Measurements from ENCODE around the gene NIPAL3. TPM values are rescaled to one million over a fixed set of nuclear protein-coding genes. Genes with fewer than 3 reads are reported as not detected.

NIPAL3 gene
- total RNA-seq, 1 experiment from 2014 or later = 16.6 TPM

DNA sequence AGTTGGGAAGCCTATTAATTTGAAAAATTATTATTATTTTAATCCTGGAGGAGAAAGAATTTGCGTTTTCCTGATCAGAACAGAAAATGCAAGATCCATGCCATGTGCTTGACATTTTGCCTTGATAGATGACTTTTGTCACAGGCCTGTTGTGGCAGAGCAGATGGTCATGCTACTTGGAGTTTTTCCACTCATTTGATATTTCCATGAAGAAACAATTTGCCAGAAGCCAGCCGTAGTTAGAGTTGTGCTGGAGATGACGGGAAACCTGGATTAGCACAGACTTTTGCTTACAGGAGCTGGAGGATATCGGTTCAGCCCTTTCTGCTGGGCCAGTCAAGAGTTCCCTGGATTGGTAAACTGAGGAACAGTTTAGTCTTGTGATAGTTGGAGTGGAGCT lies 90.2 kb downstream of the NIPAL3 start:
- no peak for TF ChIP-seq JUND (IDR thresholded peaks at IDR 0.05)
- TF ChIP-seq, protein P1, sequence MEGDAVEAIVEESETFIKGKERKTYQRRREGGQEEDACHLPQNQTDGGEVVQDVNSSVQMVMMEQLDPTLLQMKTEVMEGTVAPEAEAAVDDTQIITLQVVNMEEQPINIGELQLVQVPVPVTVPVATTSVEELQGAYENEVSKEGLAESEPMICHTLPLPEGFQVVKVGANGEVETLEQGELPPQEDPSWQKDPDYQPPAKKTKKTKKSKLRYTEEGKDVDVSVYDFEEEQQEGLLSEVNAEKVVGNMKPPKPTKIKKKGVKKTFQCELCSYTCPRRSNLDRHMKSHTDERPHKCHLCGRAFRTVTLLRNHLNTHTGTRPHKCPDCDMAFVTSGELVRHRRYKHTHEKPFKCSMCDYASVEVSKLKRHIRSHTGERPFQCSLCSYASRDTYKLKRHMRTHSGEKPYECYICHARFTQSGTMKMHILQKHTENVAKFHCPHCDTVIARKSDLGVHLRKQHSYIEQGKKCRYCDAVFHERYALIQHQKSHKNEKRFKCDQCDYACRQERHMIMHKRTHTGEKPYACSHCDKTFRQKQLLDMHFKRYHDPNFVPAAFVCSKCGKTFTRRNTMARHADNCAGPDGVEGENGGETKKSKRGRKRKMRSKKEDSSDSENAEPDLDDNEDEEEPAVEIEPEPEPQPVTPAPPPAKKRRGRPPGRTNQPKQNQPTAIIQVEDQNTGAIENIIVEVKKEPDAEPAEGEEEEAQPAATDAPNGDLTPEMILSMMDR (IDR thresholded peaks at IDR 0.05 in 2 of 3, conservative IDR thresholded peaks at IDR 0.05 in 1 of 3; ENCODE audit: borderline replicate concordance in 1 of 3, insufficient read depth in 1 of 3, low read depth in 2 of 3, low read length in 2 of 3) = no peak
- no peak overlapping the region for H3K4me3 ChIP-seq (replicated peaks in 1 of 2; ENCODE audit: low read depth in 1 of 2, low read length in 2 of 2)
- intact Hi-C loops (cut with micrococcal nuclease) = no loop called here
- H3K9ac ChIP-seq (ENCODE audit: low read length) = no peak overlapping the region
- ChIA-PET CTCF (interaction anchor here (1.1 to 1.8 kb wide), 3 partner anchors 91 to 356 kb away, joined by 3 to 6 read pairs (median 3); partner anchors contain the start of gene NIPAL3), RAD21 (ENCODE audit: low non-redundant PET in 1 of 2, low total read pairs in 2 of 2, uncharacterized antibody in 2 of 2, unreplicated experiment in 2 of 2) (no interaction called here), POLR2A (no interaction called here)
- no peaks in the 10 kb centered on the region for H3K36me3 ChIP-seq (ENCODE audit: control insufficient read depth in 1 of 2, insufficient read depth in 2 of 2, low read length in 2 of 2)
- H4K20me1 ChIP-seq (ENCODE audit: insufficient read depth) = no peaks in the 10 kb centered on the region
- ATAC-seq = no peak
- no peaks in the 10 kb centered on the region for H3K27me3 ChIP-seq (ENCODE audit: insufficient read depth, low read length)
- BruUV-seq (replicated peaks) = no TSS peak
- H3K9me3 ChIP-seq (ENCODE audit: control insufficient read depth in 1 of 2, insufficient read depth in 1 of 2, low read depth in 1 of 2, low read length in 2 of 2) = no peaks in the 10 kb centered on the region
- H3K4me1 ChIP-seq (ENCODE audit: control insufficient read depth in 1 of 2, insufficient read depth in 2 of 2, low read length in 2 of 2) = peaks cover 18 to 25% of the 10 kb centered on the region in 2 experiments
- H3K79me2 ChIP-seq (ENCODE audit: insufficient read depth, low read length) = no peaks in the 10 kb centered on the region
- H3K9me2 ChIP-seq (ENCODE audit: insufficient read depth) = no peaks in the 10 kb centered on the region
- DNase-seq (ENCODE audit: low read depth, low spot score) = no peak
- H3K27ac ChIP-seq (ENCODE audit: low read depth, low read length) = no peak overlapping the region
- no peak overlapping the region for H3K4me2 ChIP-seq (ENCODE audit: low read length)
- no peak overlapping the region for H2AFZ ChIP-seq (ENCODE audit: low read depth, low read length, poor library complexity, severe bottlenecking)

DNA sequence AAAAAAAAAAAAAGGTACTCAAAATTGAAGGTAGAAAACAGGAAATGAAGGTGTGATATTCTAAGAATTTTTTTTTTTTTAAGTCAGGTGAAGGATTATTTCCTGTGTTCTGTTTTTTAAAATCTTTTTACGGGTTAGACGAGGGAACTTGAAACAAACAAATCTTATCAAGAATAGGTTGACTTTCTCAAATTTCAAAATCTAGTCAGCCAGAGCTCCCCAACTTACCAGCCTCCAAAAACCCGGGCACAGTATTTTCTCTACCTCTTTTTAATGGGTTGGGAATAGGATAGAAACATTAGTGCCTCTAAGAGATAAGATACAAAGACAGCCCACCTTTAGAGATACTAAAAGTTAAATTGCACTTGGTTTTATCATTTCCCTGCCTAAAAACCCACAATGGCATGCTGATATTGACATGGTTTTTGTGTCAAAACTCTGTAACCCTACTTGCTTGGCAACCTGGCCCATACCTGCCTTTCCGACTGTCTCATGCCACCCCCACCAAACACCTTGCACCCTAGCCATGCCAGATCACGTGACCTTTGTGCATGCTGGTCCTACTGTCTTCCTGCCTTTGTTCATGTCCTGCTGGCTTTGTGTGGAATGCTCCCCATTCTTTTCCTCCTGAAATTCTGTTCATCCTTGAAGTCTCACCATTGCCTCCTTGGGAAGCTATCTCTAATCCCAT lies 91.2 kb downstream of the NIPAL3 start:
- Histone ChIP-seq H3K9me3 (ENCODE audit: control insufficient read depth in 1 of 2, insufficient read depth in 1 of 2, low read depth in 1 of 2, low read length in 2 of 2) (no peaks in the 10 kb centered on the region), H3K4me2 (ENCODE audit: low read length) (no peak overlapping the region), H3K4me3 (replicated peaks in 1 of 2; ENCODE audit: low read depth in 1 of 2, low read length in 2 of 2) (no peak overlapping the region), H3K27me3 (ENCODE audit: insufficient read depth, low read length) (no peaks in the 10 kb centered on the region), H3K79me2 (ENCODE audit: insufficient read depth, low read length) (no peaks in the 10 kb centered on the region), H3K27ac (ENCODE audit: low read depth, low read length) (no peak overlapping the region), H2AFZ (ENCODE audit: low read depth, low read length, poor library complexity, severe bottlenecking) (no peak overlapping the region), H3K4me1 (ENCODE audit: control insufficient read depth in 1 of 2, insufficient read depth in 2 of 2, low read length in 2 of 2) (peaks cover 8 to 14% of the 10 kb centered on the region in 2 experiments), H4K20me1 (ENCODE audit: insufficient read depth) (no peaks in the 10 kb centered on the region), H3K36me3 (ENCODE audit: control insufficient read depth in 1 of 2, insufficient read depth in 2 of 2, low read length in 2 of 2) (no peaks in the 10 kb centered on the region), H3K9ac (ENCODE audit: low read length) (no peak overlapping the region), H3K9me2 (ENCODE audit: insufficient read depth) (no peaks in the 10 kb centered on the region)
- ChIA-PET RAD21 (ENCODE audit: low non-redundant PET in 1 of 2, low total read pairs in 2 of 2, uncharacterized antibody in 2 of 2, unreplicated experiment in 2 of 2) (no interaction called here), POLR2A (no interaction called here), CTCF (interaction anchor here (1.1 kb wide), 1 partner anchor 357 kb away, joined by 3 read pairs; no protein-coding TSS in a partner anchor)
- DNase-seq (ENCODE audit: low read depth, low spot score) (no peak), ATAC-seq (no peak)
- TF ChIP-seq CEBPB (IDR thresholded peaks at IDR 0.05; ENCODE audit: low read depth) (no peak), EZH2 (IDR thresholded peaks at IDR 0.05) (no peak), JUND (IDR thresholded peaks at IDR 0.05) (no peak), EGR1 (IDR thresholded peaks at IDR 0.05; ENCODE audit: low read depth) (no peak), ZNF274 (IDR thresholded peaks at IDR 0.05; ENCODE audit: low read depth, low read length) (no peak)
- BruUV-seq (replicated peaks) = no TSS peak
- intact Hi-C loops (cut with micrococcal nuclease) = no loop called here

Data from HCT116 (cell line).